Mucosa of descending colon (tissue), 3 donors: ENCODE measurements around the gene FN3K. TPM values are rescaled to one million over a fixed set of nuclear protein-coding genes. Genes with fewer than 3 reads are reported as not detected.

Experiments
- ATAC-seq: fragments of 200-7000 bp; cut with Tn5 transposase; one replicate; pipeline ENCODE4 v1.9.1; 2020; ENCODE audit warnings: mild to moderate bottlenecking, moderate library complexity
- DNase-seq, 3 donors: peaks; one replicate each; pipeline ENCODE4 v3.0.0-alpha.2; 2020
- H3K36me3 ChIP-seq: fragments of 200-600 bp; one replicate; pipeline ENCODE4 v1.8.0; 2021; ENCODE audit warnings: low read depth, mild to moderate bottlenecking
- H3K4me1 ChIP-seq: fragments of 200-600 bp; one replicate; pipeline ENCODE4 v1.8.0; 2021; ENCODE audit warnings: low read depth, mild to moderate bottlenecking
- H3K4me3 ChIP-seq: fragments of 200-600 bp; one replicate; pipeline ENCODE4 v1.8.0; 2021; ENCODE audit warnings: mild to moderate bottlenecking
- H3K9me3 ChIP-seq: fragments of 200-600 bp; one replicate; pipeline ENCODE4 v1.8.0; 2021; ENCODE audit warnings: mild to moderate bottlenecking
- intact Hi-C, 2 donors: fragments of 100-400 bp; cut with DNase I in 1 of 2; cut with micrococcal nuclease in 1 of 2; formaldehyde crosslinking; loops; one replicate each; pipeline versions ENCODE4 v1.11.0 to v1.11.1; 2022; cut with DNase I, micrococcal nuclease
- total RNA-seq, 3 donors: library from RNA; stranded (reverse); fragmentation: NEBNext Ultra II Directional in 2 of 3; extraction: Animal tissue kit (Norgen Biotek cat#: 25700) in 2 of 3; gene quantifications; one replicate each; pipeline versions ENCODE4 v1.2.1 to v1.2.4, GENCODE V29; 2021 to 2023
- TF ChIP-seq, protein P1 (sequence below): fragments of 200-600 bp; IDR thresholded peaks from one replicate; pipeline ENCODE4 v1.8.0; 2022; ENCODE audit warnings: antibody characterized with exemption, mild to moderate bottlenecking
- donor health status: DM: no; HTN: no; CAD: no; lungs with moderate emphysema.
- donor health status: DM: no; HTN: no; CAD: no.
- donor health status: DM: no; HTN: yes; CAD: no.

The FN3K gene
- total RNA-seq, 3 donors from 2014 or later: 39.4 to 45.5 (median 40.8) TPM

- no peak for DNase-seq
Observed at GRCh38 chr17:82750241-82750908, 15.0 kb downstream of the FN3K start.

GRCh38 chr17:82751171-82751570, 15.8 kb downstream of the FN3K start:
- peaks cover 2% of the 10 kb centered on the region for H3K9me3 ChIP-seq
- no peak overlapping the region for H3K4me3 ChIP-seq
- TF ChIP-seq, protein P1, sequence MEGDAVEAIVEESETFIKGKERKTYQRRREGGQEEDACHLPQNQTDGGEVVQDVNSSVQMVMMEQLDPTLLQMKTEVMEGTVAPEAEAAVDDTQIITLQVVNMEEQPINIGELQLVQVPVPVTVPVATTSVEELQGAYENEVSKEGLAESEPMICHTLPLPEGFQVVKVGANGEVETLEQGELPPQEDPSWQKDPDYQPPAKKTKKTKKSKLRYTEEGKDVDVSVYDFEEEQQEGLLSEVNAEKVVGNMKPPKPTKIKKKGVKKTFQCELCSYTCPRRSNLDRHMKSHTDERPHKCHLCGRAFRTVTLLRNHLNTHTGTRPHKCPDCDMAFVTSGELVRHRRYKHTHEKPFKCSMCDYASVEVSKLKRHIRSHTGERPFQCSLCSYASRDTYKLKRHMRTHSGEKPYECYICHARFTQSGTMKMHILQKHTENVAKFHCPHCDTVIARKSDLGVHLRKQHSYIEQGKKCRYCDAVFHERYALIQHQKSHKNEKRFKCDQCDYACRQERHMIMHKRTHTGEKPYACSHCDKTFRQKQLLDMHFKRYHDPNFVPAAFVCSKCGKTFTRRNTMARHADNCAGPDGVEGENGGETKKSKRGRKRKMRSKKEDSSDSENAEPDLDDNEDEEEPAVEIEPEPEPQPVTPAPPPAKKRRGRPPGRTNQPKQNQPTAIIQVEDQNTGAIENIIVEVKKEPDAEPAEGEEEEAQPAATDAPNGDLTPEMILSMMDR: no peak
- no peak for ATAC-seq
- DNase-seq: peak in 1 of 3 donors; percentile 69
- no peaks in the 10 kb centered on the region for H3K36me3 ChIP-seq
- H3K4me1 ChIP-seq: peaks cover 9% of the 10 kb centered on the region
- intact Hi-C loops: no loop called here

More at GRCh38 chr17:82750241-82750908, 15.0 kb downstream of the FN3K start:
- Histone ChIP-seq H3K9me3 (peaks cover 4% of the 10 kb centered on the region), H3K36me3 (no peaks in the 10 kb centered on the region), H3K4me3 (no peak overlapping the region), H3K4me1 (peaks cover 9% of the 10 kb centered on the region)
- no peak for ATAC-seq
- TF ChIP-seq, protein P1: no peak
- intact Hi-C loops: no loop called here

DNA sequence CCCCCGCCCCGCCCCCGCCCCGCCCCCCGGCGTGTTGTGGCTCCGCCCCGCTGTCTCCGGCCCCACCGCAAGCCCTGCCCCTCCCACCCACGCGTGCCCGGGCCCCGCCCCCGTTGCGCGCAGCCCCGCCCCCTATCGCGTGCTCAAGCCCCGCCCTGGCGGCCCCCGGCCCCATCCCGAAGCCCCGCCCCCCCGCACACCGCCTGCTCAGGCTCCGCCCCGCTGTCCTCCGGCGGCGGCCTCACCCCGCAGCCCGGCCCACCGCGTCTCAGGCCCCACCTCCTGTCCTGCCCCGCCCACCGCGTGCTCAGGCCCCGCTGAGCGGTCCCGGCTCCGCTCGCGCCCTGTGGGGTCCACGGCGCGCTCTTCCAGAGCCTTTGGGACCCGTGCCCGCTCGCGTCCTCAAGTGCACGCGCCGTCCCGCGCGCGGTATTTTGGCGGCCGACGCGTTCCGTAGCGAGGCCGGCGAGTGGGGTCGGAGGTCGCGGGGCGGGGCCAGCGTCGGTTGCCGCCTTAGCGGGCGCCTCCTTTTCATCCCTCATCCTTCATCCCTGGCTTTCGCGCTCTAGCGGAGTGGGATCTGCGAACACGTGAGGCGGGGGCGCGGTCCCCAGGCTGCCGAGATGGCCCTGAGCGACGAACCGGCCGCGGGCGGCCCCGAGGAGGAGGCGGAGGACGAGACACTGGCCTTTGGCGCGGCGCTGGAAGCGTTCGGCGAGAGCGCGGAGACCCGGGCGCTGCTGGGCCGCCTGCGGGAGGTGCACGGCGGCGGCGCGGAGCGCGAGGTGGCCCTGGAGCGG, 16.4 kb downstream of the FN3K start, which contains the start of gene TBCD:
TSS of gene TBCD (plus strand) at position 495 of the 800 bp plus-strand sequence. CDS start at position 624, 129 bp downstream.
- peak within 1 kb of the TSS; percentile 81 for H3K4me3 ChIP-seq
- intact Hi-C loops: no loop called here
- TF ChIP-seq, protein P1: no peak
- no peaks in the 10 kb centered on the region for H3K9me3 ChIP-seq
- DNase-seq: peak; percentile 90 to 93 (median 92)
- H3K4me1 ChIP-seq: peaks cover 9% of the 10 kb centered on the region
- no peaks in the 10 kb centered on the region for H3K36me3 ChIP-seq
- ATAC-seq: peak; percentile 88

DNA sequence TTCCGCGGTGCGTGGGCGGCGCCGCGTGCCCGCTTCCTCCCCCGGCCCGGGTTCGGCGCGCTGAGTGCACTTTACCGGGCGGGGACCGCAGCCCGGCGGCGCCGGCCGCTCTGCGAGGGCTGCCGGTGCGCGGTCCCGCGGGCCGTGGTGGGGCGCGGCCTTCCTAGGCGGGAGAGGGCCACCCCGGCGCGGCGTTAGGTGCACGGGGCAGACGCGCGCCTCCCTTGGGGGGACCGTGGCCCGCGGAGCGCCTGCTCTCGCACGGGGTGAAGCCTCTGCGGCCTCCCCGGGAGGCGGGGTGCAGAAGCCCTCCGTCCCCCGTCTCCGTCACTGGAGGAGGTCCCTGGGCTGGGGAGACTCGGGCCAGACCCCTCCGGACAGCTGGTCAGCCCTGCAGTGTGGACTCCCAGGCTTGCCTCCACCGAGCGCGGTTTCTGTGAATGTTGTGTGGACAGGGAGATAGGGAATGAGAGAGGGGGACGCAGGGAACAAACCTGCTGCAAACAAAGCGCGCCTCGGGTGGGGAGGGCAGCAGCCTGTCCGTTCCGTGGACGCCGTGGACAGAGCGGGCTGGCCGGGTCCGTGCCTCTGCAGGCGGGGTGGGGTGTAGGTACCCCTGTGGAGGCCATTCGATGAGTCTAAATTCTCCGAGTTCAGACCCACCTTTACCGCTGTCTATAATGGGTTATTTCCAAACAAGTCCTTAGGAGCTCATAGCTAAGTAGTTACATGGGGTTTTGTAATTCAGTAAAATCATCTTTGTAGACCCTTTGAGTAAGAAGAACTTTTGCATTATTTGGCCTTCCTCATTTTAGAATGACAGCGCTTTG, 17.2 kb downstream of the FN3K start:
- peak; percentile 27 for ATAC-seq
- peak in 2 of 3 donors; percentile 65 to 71 for DNase-seq
- intact Hi-C loops: no loop called here
- peak overlapping the region; percentile 81 for H3K4me3 ChIP-seq
- H3K36me3 ChIP-seq: no peaks in the 10 kb centered on the region
- H3K9me3 ChIP-seq: no peaks in the 10 kb centered on the region
- H3K4me1 ChIP-seq: peaks cover 9% of the 10 kb centered on the region
- TF ChIP-seq, protein P1: no peak

DNA sequence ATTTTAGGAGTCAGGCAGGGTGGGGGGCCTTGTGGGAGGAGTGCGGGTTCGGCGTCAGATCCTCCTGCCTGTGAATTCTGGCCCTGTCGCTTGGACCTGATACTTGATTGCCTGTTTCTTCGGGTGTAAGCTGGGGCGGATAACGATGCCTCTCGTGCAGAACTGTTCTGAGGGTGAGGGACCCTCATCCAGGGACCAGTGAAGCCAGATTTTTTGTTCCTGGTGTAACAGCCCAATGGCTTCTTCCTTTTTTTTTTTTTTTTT, 17.7 kb downstream of the FN3K start:
- H3K9me3 ChIP-seq: no peaks in the 10 kb centered on the region
- intact Hi-C loops: no loop called here
- ATAC-seq (no peak), DNase-seq (no peak)
- H3K4me3 ChIP-seq: no peak overlapping the region
- TF ChIP-seq, protein P1: no peak
- peaks cover 9% of the 10 kb centered on the region for H3K4me1 ChIP-seq
- H3K36me3 ChIP-seq: no peaks in the 10 kb centered on the region
